ENCODE measurements around the gene NR6A1. TPM values are rescaled to one million over a fixed set of nuclear protein-coding genes. Genes with fewer than 3 reads are reported as not detected.

The NR6A1 gene
- total and polyA plus RNA-seq, 2 of the 13 experiments (the other 11 are each of a cell fraction or from before 2014, with no cell fraction given), result 28.1 to 31.5 TPM

GRCh38 chr9:124659099-124659659, 111.9 kb downstream of the NR6A1 start (continued):
- TF ChIP-seq ARNT (IDR thresholded peaks at IDR 0.05), result no peak
- no peak for TF ChIP-seq KDM1A (CRISPR knock-in tag; IDR thresholded peaks at IDR 0.05)
- no peak for TF ChIP-seq KLF15 (CRISPR knock-in tag; IDR thresholded peaks at IDR 0.05; ENCODE audit: borderline replicate concordance)
- no peak for TF ChIP-seq MXI1 (IDR thresholded peaks at IDR 0.05; ENCODE audit: borderline replicate concordance, low read depth, low read length)
- TF ChIP-seq ARID3A (IDR thresholded peaks at IDR 0.05; ENCODE audit: low read depth, low read length), result 0 out of 2 replicates have a peak, but pooled peaks have one; percentile 11
- peak; percentile 42; the same call in 1 of the 2 replicates for TF ChIP-seq TAF1 (CRISPR knock-in tag; IDR thresholded peaks at IDR 0.05)
- no peak for TF ChIP-seq KDM5B (CRISPR knock-in tag; IDR thresholded peaks at IDR 0.05; ENCODE audit: borderline replicate concordance)
- TF ChIP-seq ZNF451 (CRISPR knock-in tag; IDR thresholded peaks at IDR 0.05), result no peak
- no peak for TF ChIP-seq ZBTB40 (IDR thresholded peaks at IDR 0.05)
- TF ChIP-seq ZBTB40 (CRISPR knock-in tag; IDR thresholded peaks at IDR 0.05), result no peak
- no peak for TF ChIP-seq CENPT (CRISPR knock-in tag; IDR thresholded peaks at IDR 0.05; ENCODE audit: low read depth)
- no peak for TF ChIP-seq ZBTB4 (CRISPR knock-in tag; IDR thresholded peaks at IDR 0.05; ENCODE audit: borderline replicate concordance)
- peak; percentile 68 for TF ChIP-seq ASH2L (IDR thresholded peaks at IDR 0.05; ENCODE audit: insufficient read length, low read depth, low read length)
- TF ChIP-seq FOXP1 (IDR thresholded peaks at IDR 0.05), result no peak
- no peak; the same call in 1 of the 2 replicates for TF ChIP-seq FOXP1 (CRISPR knock-in tag; IDR thresholded peaks at IDR 0.05)
- TF ChIP-seq NR2F1 (CRISPR knock-in tag; IDR thresholded peaks at IDR 0.05), result peak; percentile 51 to 53; a peak in 2 of 4 replicates
- TF ChIP-seq MTA1 (CRISPR knock-in tag; IDR thresholded peaks at IDR 0.05; ENCODE audit: borderline replicate concordance), result no peak
